ENCODE data around the gene PCDHB1.

PCDHB1 gene

GRCh38 chr5:141050622-141051520, at the start of gene PCDHB1:
Gene PCDHB1 (plus strand): TSS chr5:141051374. CDS start chr5:141051471, 97 bp downstream.
- no peak for FAIRE-seq

- no peak for FAIRE-seq
These were observed 49.7 kb upstream of the PCDHB1 start for GRCh38 chr5:141001446-141001843.

GRCh38 chr5:141001844-141002604, 49.1 kb upstream of the PCDHB1 start:
- FAIRE-seq, result no peak

- no peak for FAIRE-seq
These were observed 48.6 kb upstream of the PCDHB1 start for GRCh38 chr5:141002605-141002965.

- no peak for FAIRE-seq
These were observed 48.1 kb upstream of the PCDHB1 start for GRCh38 chr5:141003031-141003430.

- FAIRE-seq, result no peak
These were observed 47.2 kb upstream of the PCDHB1 start for GRCh38 chr5:141003791-141004611.

GRCh38 chr5:141007791-141008190, 43.4 kb upstream of the PCDHB1 start:
- FAIRE-seq, result no peak

- no peak for FAIRE-seq
These were observed 41.0 kb upstream of the PCDHB1 start for GRCh38 chr5:141010047-141010793.

- no peak for FAIRE-seq
These were observed 33.2 kb upstream of the PCDHB1 start for GRCh38 chr5:141017943-141018342.

GRCh38 chr5:141022384-141022783, 28.8 kb upstream of the PCDHB1 start:
- no peak for FAIRE-seq

- no peak for FAIRE-seq
These were observed 20.2 kb upstream of the PCDHB1 start for GRCh38 chr5:141031006-141031405.

GRCh38 chr5:141032626-141033025, 18.5 kb upstream of the PCDHB1 start:
- FAIRE-seq, result no peak

- no peak for FAIRE-seq
These were observed 12.1 kb upstream of the PCDHB1 start for GRCh38 chr5:141039061-141039460.

GRCh38 chr5:141039517-141039916, 11.7 kb upstream of the PCDHB1 start:
- no peak for FAIRE-seq

- peak; percentile 22 for FAIRE-seq
These were observed 10.9 kb upstream of the PCDHB1 start for GRCh38 chr5:141040093-141040770.

- peak; percentile 98 for FAIRE-seq
These were observed 10.3 kb upstream of the PCDHB1 start for GRCh38 chr5:141040771-141041426.

GRCh38 chr5:141041427-141041785, 9.8 kb upstream of the PCDHB1 start:
- FAIRE-seq, result no peak

- no peak for FAIRE-seq
These were observed 8.6 kb upstream of the PCDHB1 start for GRCh38 chr5:141042555-141042954.

- FAIRE-seq, result no peak
These were observed 320 bp downstream of the PCDHB1 start for GRCh38 chr5:141051521-141051866.

- FAIRE-seq, result no peak
These were observed 26.7 kb downstream of the PCDHB1 start for GRCh38 chr5:141077826-141078225.

GRCh38 chr5:141082228-141082627, 31.1 kb downstream of the PCDHB1 start:
- FAIRE-seq, result no peak

All from TTC549 (cell line).